ENCODE data around the gene XCR1. TPM values are rescaled to one million over a fixed set of nuclear protein-coding genes. Genes with fewer than 3 reads are reported as not detected.

XCR1 gene
- total and polyA plus RNA-seq, 2 donors (not counting 3 experiments of a cell fraction or from before 2014, with no cell fraction given): not detected

GRCh38 chr3:45980819-45981218 is 46.5 kb downstream of the XCR1 start:
- H3K9ac ChIP-seq (replicated peaks; ENCODE audit: extremely low read depth, insufficient read depth, low read length): no peak overlapping the region
- no peaks in the 10 kb centered on the region for H3K9me3 ChIP-seq (replicated peaks; ENCODE audit: control insufficient read depth, insufficient read depth, low read length)
- no peak overlapping the region for H2AFZ ChIP-seq (ENCODE audit: low read depth, low read length)
- no peak overlapping the region for H3K4me3 ChIP-seq (replicated peaks in 1 of 3; ENCODE audit: insufficient read depth in 1 of 3, low read depth in 1 of 3, low read length in 3 of 3)
- no peak for DNase-seq (ENCODE audit: low read depth, low spot score)
- H4K20me1 ChIP-seq (replicated peaks; ENCODE audit: control insufficient read depth, extremely low read depth, insufficient read depth, low read length): no peaks in the 10 kb centered on the region
- peaks cover 5% of the 10 kb centered on the region for H3K79me2 ChIP-seq (ENCODE audit: control insufficient read depth, insufficient read depth, low read length)
- dilution Hi-C loops (cut with MboI; ENCODE audit: extremely low pct_ligation_motif_present, low sequenced_read_pairs): no loop called here
- peaks cover 1% of the 10 kb centered on the region for H3K4me1 ChIP-seq (ENCODE audit: control insufficient read depth, extremely low read depth, insufficient read depth, low read length)
- H3K9me1 ChIP-seq (replicated peaks; ENCODE audit: control insufficient read depth, extremely low read depth, insufficient read depth, low read length): no peaks in the 10 kb centered on the region
- FAIRE-seq: no peak
- peaks cover 20 to 22% of the 10 kb centered on the region in 2 experiments for H3K36me3 ChIP-seq (ENCODE audit: control insufficient read depth in 2 of 2, extremely low read depth in 1 of 2, insufficient read depth in 2 of 2, low read length in 2 of 2)
- intact Hi-C loops (cut with micrococcal nuclease): no loop called here
- no peak overlapping the region for H3K27ac ChIP-seq (ENCODE audit: insufficient read depth, low read depth, low read length)
- no peaks in the 10 kb centered on the region for H3K27me3 ChIP-seq (ENCODE audit: control insufficient read depth in 2 of 2, insufficient read depth in 2 of 2, low read length in 2 of 2)
- ChIA-PET POLR2A (no interaction called here), CTCF (interaction anchor here (0.8 kb wide), 1 partner anchor 296 kb away, joined by 3 read pairs; no protein-coding TSS in a partner anchor)
- TF ChIP-seq, protein P1, sequence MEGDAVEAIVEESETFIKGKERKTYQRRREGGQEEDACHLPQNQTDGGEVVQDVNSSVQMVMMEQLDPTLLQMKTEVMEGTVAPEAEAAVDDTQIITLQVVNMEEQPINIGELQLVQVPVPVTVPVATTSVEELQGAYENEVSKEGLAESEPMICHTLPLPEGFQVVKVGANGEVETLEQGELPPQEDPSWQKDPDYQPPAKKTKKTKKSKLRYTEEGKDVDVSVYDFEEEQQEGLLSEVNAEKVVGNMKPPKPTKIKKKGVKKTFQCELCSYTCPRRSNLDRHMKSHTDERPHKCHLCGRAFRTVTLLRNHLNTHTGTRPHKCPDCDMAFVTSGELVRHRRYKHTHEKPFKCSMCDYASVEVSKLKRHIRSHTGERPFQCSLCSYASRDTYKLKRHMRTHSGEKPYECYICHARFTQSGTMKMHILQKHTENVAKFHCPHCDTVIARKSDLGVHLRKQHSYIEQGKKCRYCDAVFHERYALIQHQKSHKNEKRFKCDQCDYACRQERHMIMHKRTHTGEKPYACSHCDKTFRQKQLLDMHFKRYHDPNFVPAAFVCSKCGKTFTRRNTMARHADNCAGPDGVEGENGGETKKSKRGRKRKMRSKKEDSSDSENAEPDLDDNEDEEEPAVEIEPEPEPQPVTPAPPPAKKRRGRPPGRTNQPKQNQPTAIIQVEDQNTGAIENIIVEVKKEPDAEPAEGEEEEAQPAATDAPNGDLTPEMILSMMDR (IDR thresholded peaks at IDR 0.05; ENCODE audit: extremely low read depth in 1 of 2, insufficient read depth in 1 of 2, low read depth in 1 of 2, low read length in 2 of 2): no peak
- TF ChIP-seq POLR2AphosphoS5 (IDR thresholded peaks at IDR 0.05; ENCODE audit: insufficient read depth, low read depth, low read length) (no peak), JUN (IDR thresholded peaks at IDR 0.05; ENCODE audit: borderline replicate concordance, insufficient read depth, insufficient read length, low read depth) (no peak), MYC (IDR thresholded peaks at IDR 0.05; ENCODE audit: low read depth, low read length) (no peak), EZH2 (IDR thresholded peaks at IDR 0.05; ENCODE audit: borderline replicate concordance, low read depth, low read length, severe bottlenecking) (no peak), FOS (IDR thresholded peaks at IDR 0.05; ENCODE audit: borderline replicate concordance, insufficient read depth, low read length) (no peak), POLR2A (IDR thresholded peaks at IDR 0.05; ENCODE audit: low read depth, low read length) (no peak), GATA2 (IDR thresholded peaks at IDR 0.05; ENCODE audit: insufficient read depth, insufficient read length, low read depth, low read length) (no peak)
- TF ChIP-seq, protein P2, sequence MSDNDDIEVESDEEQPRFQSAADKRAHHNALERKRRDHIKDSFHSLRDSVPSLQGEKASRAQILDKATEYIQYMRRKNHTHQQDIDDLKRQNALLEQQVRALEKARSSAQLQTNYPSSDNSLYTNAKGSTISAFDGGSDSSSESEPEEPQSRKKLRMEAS (IDR thresholded peaks at IDR 0.05; ENCODE audit: insufficient read depth, insufficient read length): no peak
- no TSS peak for BruUV-seq (replicated peaks)
- no peak overlapping the region for H3K4me2 ChIP-seq (ENCODE audit: insufficient read depth, low read length)
